Hematopoietic multipotent progenitor cell treated with erythropoietin and hydrocortisone succinate and interleukin-3 and kit ligand, for 17 days (in vitro differentiated cells): Measurements from ENCODE around the gene PELI1.
A peak's percentile ranks its signal among the peaks of the same experiment; 100 is the strongest.

Source experiments
- DNase-seq: peaks from one replicate; pipeline ENCODE4 v3.0.0-alpha.2; 2015; ENCODE audit warnings: low spot score

The PELI1 gene, protein sequence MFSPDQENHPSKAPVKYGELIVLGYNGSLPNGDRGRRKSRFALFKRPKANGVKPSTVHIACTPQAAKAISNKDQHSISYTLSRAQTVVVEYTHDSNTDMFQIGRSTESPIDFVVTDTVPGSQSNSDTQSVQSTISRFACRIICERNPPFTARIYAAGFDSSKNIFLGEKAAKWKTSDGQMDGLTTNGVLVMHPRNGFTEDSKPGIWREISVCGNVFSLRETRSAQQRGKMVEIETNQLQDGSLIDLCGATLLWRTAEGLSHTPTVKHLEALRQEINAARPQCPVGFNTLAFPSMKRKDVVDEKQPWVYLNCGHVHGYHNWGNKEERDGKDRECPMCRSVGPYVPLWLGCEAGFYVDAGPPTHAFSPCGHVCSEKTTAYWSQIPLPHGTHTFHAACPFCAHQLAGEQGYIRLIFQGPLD

DNA sequence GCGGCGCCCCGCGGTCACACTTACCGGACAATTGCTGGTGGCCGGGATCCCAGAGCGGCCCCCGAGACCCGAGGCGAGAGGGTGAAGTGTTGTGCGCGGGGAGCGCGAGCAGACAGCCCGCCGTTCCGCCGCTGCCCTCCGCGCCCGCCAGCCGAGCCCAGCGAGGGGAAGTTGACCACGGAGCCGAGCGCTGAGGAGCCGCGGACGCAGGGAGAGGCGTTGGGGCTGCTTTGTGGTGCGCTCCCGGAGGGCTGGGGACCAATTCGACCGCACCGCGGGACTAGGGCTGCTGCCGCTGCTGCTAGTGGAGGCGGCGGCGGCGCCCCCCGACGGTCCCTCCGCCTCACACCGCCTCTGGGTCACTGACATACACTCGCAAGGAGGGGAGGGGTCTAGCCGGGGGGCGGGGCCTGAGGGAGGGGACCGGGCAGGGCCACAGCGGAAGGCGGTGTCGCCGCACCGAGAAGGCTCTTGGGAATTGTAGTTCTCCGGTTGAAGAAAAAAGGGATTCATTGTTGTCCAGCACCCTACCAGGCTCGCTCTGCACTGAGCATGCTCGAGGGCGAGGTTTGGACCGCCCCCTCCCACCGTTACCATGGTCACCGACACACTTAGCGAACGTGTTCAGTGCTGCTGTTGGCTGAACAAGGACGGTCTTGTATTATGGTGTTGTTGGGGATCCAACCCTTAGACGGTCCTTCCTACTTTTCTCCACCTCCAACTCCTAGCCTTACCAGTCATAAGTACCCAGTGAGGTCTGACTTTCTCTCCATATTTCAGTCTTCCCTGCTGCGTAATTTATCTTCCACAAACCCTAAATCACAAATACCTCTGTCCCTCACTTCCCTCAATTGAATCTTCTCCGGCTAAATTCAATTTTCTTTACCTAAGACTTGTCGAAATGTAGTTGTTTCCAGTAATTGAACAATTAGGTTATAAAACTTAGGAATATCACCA, at the start of gene PELI1:
Gene PELI1 (minus strand): TSS at position 364 of the 957 bp plus-strand sequence. CDS start 36,110 bp downstream, outside the sequence.
- DNase-seq = peak; percentile 64

DNA sequence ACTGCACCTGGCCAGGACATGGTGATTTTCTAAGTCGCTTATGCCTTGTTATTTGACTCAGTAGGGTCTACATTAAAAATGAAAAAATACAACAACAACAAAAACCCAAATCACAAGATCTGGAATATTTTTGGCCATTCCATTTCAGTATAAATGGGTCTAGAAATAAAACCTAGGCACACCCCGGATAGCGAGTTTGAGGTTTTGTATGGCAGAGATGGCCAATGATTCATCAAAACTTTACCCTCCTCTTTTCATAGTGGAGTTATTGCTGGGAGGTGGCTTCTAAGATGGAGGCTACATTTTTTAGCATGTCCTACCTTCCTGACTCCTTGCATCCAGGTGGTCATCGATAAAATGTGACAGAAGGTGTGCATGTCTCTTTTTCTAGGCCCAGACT, 49.3 kb upstream of the PELI1 start:
- DNase-seq = no peak

DNA sequence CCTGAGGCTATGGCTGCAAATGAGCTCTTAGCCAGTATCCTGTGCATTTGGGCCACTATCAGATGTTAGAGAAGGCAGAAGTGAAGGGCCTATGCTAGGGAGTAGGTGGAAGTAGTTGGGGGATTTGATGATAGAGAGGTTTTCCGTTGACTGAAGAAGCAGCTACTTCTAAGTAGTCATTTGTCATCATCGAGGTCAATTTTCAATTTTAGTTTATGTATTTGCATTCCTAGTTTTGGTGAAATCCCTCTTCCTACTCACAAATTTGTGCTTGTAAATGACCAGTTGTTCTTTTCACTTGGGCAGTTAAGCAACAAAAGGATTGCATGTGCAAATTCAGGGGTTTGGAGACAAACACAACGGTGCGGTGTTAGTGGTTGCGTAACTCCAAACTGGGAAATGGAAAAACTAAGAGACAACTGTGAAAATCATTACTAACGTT, 48.5 kb upstream of the PELI1 start:
- DNase-seq = no peak

DNA sequence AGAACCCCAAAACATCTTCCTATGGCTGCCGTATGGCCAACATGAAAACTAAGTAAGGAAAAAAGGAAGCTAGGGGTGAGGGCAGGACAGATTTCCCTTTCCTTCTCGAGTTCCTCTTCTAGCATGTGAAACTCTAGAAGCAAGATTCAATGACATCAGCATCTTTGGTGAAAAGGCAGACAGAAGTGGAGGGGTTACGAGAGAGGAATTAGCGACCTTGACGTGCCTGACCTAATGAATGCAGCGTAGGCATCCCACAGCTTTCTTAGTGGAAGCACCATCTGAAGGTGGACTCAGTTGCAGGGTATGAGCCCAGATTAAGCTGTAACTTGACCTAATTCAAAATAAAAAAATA, 47.9 kb upstream of the PELI1 start:
- DNase-seq = no peak

DNA sequence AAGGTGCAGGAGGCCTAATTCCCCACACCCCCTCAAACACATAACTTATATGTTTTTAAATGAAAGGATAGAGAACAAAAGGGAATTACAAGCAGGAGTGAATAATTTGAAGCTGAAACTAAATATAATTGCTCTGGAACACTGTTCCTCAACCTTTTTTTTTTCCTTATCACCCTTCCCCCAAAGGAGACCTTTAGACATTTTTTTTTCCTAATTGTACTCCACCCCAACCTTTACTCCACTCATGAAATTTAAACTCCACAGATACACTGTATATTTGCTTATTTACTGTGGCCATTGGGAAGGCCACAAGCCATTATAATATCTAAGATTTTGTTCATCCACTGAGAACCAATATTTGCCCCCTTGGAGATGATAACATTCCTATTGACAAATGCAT, 45.4 kb upstream of the PELI1 start:
- DNase-seq = no peak

DNA sequence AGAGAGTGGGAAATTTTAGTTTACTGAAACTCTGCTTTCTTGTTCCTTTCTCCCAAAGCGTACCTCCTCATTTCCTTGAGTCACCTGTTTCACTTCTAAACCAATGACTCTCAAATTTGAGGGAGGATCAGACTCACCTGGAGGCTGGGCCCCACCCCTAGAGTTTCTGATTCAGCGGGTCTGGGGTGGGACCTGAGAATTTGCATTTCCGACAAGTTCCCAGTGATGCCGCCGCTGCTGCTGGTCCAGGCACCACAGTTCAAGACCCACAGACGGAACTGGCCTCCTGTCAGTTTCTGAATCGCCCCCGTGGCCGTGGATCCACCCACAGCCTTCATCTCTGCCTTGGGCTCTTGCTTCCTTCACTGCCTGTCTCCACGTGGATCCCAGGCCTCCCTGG, 44.9 kb upstream of the PELI1 start:
- DNase-seq = no peak

DNA sequence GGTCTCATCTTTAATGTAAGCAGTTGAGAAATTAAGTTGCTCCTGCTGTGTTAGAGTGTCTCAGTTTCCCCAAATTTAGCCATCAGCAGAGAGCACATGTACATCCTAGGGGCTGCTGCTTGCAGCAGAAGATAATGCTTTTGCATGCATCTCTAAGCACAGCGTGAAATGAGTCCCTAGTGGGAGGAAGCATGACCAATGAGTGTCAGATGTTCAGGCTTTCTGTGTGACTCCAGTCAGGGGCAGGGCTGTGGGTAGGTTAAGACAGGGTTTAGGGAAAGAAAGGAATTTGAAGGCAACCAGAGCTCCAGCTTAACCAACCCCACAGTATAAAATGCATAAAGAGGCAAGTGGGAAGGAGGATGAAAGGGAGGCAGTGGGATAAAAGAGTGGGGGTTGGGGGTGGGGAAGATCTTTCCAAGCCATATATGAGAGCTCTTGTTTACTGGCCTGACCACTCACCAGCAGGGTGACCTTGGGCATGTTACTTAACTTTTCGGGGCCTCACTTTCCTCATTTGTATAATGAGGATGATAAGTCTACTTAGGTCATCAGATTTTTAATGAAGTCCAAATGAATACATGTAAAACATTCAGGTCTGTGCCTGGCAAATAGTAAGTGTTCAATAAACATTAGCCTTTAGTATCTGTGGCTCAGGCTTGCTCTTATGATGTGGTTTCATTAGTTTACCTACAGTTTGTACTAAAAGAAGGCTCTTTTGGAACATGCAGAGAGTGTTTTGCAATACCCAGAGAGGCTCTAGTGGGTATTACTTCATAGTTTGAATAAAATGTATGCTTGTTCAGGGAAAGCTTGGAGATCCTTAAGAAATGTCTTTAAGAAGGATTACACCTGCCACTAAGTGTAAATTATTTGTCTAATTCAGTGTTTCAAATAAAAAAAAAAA, 42.7 kb upstream of the PELI1 start:
- DNase-seq = no peak

DNA sequence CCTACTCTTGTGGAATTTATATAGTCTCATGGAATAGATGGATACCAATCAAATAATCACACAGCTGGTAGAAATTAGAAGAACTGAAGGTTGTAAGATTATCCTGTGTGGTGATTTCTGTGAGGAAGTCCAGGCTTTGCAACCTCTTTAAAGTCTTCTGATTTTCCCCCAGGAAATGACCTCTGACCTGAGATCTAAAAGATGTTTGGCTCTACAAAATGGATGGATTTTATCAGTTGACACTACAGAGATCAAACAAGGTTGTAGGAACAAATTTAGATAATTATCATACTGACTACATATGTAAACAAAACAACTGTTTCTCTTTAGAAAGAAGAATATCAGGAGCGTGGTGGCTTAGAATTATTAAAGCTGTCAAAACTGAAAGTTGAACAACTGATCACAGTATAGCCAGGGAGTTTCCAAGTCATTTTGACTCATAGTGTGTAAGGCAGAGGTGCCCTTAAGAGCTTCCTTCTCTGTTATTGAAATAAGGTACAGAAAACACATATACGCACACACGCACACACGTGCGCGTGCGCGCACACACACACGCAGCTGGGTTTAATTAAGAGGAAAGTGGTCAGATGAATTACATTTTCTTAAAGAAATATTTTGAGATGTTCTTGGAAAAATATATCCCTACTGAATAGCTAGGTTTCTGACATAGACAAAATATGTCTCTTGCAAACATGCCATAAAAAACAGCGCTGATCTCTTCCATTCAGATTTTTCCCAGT, 35.5 kb upstream of the PELI1 start:
- DNase-seq = no peak

DNA sequence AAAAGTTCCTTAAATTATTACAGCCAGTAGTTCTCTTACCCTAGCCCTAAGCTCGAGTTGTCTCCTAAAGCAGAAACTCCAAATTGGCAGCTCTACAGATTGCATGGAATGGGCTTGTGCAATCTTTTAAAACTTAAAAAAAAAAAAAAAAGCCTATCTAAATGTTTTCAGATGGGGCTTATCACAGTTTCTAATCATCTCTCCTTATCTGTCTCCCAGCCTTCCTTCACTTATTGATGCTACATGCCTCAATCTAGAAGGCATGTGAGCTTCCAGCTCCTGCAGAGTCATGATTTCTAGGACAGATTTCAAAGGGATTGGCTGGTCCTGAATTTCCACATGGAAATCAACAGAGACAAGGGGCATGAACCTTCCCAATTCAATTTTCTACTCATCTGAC, 33.1 kb upstream of the PELI1 start:
- no peak for DNase-seq

DNA sequence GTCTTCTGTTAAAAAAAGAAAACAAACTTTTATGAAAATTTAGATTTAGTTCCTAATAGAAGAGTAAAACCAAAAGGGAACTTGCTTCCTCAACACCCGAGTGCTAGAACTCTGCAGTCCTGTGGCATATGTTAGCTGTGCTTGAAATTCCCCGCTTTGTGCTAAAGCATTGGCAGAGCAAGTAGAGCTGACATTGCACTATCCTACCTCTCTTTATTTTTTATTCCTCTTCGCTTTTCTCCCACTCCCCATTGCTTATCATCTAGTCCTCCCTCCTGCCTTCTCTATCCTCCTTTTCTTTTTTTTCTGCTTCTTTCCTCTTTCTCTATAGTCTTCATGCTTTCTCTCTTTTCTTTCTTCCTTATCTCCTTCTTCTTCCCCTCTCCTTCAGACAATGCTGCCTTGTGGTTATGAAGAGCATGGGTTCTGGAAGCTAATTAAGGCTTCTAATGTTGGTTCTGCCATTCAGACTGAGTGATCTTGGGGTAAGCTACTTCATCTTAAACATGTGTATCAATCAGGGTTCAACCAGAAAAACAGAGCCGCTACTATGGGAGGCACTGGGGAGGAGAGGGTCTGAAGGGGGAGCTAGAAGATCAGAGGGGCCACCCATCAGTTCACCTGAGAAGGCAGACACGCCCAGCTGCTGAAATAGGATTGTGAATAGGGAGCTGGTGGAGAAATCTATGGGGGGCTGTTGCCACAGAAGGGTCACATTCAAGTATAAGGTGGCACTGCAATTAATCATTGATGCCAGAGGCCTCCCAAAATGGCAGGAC, 31.4 kb upstream of the PELI1 start:
- no peak for DNase-seq

DNA sequence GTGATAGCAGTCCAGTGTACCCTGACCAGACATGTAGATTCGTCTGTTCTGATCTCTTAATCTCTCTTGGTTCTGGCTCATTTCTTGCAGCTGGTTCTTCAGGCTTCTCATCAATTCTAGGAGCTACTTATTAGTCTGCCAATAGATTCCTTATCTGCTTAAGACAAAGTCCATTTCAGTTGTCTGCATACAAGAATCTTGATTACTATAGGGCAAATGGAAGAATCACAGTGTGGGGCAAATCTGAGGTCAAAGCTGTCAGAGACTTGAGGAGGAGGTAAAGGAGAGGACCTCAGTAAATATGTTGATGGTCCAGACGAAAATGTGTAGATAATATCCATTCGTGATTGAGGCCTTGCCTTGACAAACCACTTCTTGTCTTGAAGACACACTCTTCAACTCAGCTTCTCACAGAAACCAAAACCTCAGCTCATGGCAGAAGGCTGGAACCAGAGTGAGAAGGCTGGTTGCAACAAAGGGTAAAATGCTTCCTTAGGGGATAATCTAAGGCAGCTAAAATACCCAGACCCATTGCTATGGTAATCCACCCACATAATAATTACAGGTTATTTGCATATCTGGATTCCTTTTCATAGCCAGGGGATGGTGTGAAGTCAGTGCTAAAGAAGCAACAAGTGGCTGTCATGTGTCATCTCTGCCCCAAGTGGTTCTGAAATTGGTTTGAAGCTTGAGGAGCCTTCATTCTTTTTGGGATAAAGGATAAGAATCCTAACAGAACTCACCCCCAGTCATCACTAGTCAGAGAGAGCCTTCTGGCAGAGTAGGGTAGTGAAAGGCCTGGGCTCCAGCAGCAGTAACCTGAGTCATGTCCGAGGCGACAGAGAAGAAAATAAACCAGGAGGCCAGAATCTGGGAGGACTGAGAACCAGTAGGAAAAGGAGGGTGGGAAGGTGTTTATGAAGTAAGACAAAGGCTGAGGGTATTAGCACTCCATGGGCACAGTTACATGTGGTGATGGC, 29.2 kb upstream of the PELI1 start:
- no peak for DNase-seq

DNA sequence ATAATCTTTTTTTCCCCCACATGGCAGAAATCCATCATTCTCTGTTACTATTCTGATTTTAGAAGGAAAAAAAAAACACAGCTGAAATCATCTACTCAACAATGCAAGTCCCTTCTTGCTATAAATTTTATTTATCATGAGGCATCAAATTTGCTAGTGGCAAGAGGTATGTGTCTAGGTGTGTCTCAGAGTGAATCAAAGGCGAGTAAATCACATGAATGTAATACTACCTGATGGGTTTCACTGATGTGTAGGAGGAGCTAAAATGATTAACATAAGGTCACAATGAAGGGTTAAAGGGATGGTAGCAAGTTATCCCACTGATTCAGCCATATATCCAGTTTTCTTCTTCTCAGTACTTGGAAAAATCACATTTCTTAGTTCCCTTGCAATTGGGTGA, 24.5 kb upstream of the PELI1 start:
- DNase-seq = no peak

DNA sequence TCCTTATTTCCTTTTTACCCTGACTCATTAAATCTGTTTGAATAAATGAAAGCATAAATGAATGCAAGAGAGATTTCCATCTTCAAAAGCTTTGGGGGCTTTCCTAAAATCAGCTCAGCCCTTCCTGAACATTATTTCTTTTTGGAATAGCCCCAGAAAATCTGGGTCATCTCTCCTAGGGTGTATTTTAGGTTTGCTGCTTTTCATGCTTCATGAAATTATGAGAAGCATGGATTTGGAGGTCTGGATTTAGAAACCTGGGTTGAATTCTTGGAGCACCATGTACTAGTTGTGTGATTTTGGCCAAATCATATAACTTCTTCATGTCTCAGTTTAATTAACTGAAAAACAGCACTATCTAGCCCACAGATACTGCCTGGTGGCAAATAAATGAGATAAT, 24.0 kb upstream of the PELI1 start:
- DNase-seq = no peak

DNA sequence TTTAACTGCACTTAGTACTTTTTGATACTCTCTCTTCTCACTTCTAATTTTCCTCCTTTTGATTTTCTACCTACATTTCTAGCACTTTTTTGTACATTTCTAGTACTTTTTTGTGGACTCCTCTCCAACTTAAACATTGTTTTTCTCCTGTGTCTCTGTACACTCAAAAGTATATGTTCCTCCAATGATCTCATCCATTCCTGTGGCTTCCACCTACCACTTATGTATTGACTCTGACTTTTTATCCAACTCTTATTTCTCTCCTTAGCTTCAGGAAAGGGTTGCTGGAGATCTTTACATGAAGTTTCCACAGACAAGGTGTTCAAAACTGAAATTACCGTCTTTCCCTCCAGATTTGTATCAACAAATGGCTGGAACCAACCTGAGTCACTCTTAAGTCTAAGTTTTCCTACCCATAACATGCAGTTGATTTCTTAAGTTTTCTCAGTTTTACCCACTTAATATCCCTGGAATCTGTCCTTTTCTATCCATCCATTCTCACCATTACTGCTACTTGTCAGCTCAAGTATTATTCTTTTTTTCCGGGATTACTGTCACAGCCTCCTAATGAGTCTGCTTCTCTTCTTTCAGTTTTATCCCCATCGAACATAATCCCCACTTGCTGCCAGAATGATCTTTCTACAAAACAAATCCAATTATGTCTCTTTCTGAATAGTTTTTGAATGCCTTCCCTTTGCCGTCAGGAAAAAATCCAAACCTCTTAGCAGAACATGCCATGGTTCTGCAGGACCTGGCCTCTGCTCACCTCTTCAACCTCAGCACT, 22.6 kb upstream of the PELI1 start:
- no peak for DNase-seq

DNA sequence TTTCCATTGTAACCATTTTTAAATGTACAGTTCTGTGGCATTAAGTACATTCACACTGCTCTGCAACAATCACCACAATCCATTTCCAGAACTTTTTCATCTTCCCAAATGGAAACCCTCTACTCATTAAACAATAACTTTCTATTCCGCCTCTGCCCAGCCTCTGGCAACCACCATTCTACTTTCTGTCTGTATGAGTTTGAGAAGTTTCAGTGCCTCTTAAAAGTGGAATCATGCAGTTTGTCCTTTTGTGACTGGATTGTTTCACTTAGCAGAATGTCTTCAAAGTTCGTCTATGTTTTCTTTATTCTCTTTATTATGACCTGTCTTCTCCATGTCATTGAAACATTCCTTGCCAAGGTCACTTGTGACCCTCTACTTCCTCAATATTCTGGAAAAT, 22.0 kb upstream of the PELI1 start:
- DNase-seq = no peak

DNA sequence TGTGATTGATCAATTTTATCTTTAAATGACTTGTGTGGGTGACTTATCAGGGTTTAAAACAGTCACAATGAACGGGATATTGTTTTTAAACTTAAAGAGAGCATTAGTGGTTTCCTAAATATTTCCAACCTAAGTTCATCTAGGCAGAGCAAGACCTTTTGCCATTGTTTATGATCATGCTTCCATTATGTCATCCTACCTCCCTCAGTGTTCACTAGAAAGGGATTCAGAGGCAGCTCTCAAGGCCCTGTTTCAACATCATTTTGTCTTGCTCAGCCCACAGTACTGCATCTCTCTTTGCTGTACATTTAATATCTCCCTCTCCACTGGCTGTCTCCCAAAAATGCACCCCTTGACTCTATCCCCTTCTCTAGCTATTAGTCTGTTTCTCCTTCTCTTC, 21.5 kb upstream of the PELI1 start:
- DNase-seq = no peak

DNA sequence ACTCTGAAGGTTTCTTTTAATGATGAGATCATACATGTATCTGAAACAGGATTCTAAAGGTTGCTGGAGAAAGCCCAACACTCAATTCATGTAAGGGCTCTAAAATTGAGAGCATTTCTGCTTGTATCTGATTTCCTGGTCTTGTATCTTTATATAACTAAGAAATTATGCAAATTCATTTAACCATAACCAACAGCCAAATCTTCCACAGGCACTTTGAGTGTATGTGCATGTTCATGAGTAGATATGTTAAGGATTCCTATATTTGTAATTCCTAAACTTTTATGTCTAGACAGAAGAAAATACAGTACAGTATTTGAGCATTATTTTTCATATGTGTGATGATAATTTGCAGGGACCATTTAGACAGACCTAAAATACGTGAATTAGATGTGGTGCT, 20.4 kb upstream of the PELI1 start:
- DNase-seq = no peak

DNA sequence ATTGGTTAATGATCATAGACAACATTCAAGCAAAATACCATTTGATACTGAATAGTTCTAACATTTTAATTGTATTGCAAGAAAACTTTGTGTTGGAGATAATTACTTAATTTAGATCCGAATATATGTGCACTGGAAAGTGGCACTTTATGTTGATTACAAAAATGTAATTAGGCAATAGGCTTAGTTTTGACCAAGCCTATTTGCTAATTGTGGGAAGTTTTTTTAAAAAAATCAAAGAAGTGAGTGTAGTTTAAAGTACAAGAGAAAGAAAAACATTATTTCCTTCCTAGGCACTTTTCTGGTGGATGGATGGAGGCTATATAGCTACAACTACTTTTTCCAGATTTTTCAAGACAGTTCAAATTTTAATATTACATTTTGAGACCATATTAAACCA, 18.3 kb upstream of the PELI1 start:
- DNase-seq = no peak

DNA sequence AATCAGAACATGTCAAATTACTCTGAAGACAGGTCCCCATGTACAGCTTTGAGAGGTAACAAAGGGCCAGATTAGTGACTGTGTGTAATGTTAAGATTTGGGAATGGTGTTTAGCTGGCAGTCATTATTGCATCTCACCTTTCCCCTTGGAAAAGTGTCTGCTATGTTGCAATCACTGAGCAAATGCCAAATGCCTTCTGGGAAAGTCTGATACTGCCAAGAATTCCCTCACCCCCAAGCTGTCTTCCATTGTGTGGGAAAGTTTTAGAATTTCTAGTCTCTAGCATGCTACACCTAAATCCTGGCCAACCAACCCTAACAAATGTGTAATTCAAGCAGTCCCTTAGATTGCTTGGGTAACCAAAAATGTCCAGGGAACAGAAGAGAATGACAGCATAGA, 13.6 kb upstream of the PELI1 start:
- DNase-seq = no peak
